CD4-positive, alpha-beta T cell treated with Interleukin-21 for 1 hour (primary cell): Measurements from ENCODE around the gene SCUBE1.

Experiments
- DNase-seq: peaks from one replicate; pipeline ENCODE4 v3.0.0-alpha.2; 2020

SCUBE1 gene

DNA sequence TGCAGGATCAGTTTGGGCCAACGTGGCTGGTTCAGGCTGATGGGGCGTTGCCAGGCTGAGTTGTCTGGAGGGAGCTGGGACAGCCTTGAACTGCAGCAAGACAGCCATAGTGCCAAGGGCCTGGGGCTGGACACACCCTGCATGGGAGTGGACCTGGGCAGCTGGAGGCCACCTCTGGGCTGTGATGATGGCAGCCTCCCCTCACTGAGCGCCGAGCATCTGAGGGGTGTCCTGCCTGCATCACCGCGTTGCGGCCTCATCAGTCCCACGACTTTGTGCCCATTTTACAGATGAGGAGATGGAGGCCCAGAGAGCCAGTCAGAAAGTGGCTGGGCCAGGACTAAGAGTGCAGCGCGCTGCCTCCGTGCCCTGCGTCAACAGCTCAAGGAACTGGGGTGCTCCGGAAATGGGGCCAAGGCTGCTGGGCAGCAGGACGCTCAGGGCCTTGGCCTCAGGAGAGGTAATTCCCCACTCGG, 192.4 kb downstream of the SCUBE1 start:
- DNase-seq: no peak

DNA sequence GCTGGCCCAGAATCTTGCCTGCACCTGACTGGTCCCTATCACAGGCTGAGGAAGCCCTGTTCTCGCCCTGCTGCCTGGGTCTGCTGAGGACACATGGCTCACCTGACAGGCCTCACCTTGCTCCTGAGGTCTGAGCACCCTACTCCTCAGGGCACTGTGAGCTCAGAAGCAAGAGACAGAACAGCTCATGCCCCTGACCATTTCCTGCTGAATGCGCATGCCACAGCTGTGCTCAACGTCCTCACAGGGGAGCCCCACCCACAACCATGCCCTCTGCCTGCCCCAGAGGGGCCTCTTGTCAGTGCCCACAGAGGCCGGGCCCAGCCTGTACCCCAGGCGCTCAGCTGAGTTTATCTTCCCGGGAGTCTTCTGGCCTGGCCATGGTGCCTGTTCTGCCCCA, 194.6 kb downstream of the SCUBE1 start:
- DNase-seq: no peak

DNA sequence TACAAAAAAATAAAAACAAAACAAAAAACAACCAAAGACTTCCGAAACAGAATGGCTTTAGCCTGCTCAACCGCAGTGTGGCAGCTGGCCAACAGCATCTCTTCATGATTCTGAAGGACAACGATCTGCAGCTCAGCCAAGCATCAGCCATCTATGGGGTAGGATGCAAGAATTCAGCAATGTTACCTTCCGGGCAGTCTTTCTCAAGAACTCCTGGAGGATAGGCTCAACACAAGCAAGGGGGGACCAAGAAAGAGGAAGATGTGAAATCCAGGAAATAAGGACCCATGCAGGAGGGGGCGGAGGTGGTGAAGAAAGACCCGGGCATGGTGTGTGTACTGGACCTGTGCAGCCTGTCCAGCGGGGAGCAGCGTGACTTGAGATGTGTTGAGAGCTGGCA, 195.4 kb downstream of the SCUBE1 start:
- DNase-seq: no peak
